GM19467 (cell line): ENCODE data around the gene TUT4.

Source experiments
- ATAC-seq: cut with Tn5 transposase; IDR thresholded peaks from one replicate; pipeline ENCODE4 v1.9.1; 2021; ENCODE audit warnings: mild to moderate bottlenecking, moderate library complexity; ENCODE audit not compliant: unreplicated experiment

TUT4 gene

GRCh38 chr1:52576074-52576473 lies 23.2 kb upstream of the TUT4 start:
- ATAC-seq = no peak

- no peak for ATAC-seq
These were observed 21.7 kb upstream of the TUT4 start for GRCh38 chr1:52574594-52574993.

GRCh38 chr1:52572387-52572786 lies 19.5 kb upstream of the TUT4 start:
- no peak for ATAC-seq

- no peak for ATAC-seq
These were observed 18.9 kb upstream of the TUT4 start for GRCh38 chr1:52571783-52572182.

GRCh38 chr1:52569449-52570210 lies 16.7 kb upstream of the TUT4 start:
- no peak for ATAC-seq

GRCh38 chr1:52567943-52568342 lies 15.1 kb upstream of the TUT4 start:
- ATAC-seq = no peak

GRCh38 chr1:52562766-52563165 lies 9.9 kb upstream of the TUT4 start:
- ATAC-seq = no peak

GRCh38 chr1:52559875-52560274 lies 7.0 kb upstream of the TUT4 start:
- no peak for ATAC-seq

- no peak for ATAC-seq
These were observed 6.0 kb upstream of the TUT4 start for GRCh38 chr1:52558941-52559340.

GRCh38 chr1:52556641-52557360 lies 3.9 kb upstream of the TUT4 start:
- ATAC-seq = no peak

GRCh38 chr1:52554756-52555155 lies 1.9 kb upstream of the TUT4 start:
- ATAC-seq = no peak

- no peak for ATAC-seq
These were observed 1.4 kb upstream of the TUT4 start for GRCh38 chr1:52554267-52554640.

GRCh38 chr1:52553362-52554266 lies 722 bp upstream of the TUT4 start:
- peak; percentile 50 for ATAC-seq

GRCh38 chr1:52552236-52552504 lies 722 bp downstream of the TUT4 start:
- ATAC-seq = no peak

GRCh38 chr1:52551507-52552235 lies 1.2 kb downstream of the TUT4 start:
- ATAC-seq = no peak

GRCh38 chr1:52550447-52550846 lies 2.4 kb downstream of the TUT4 start:
- no peak for ATAC-seq

GRCh38 chr1:52549267-52549666 lies 3.6 kb downstream of the TUT4 start:
- no peak for ATAC-seq

- no peak for ATAC-seq
These were observed 6.0 kb downstream of the TUT4 start for GRCh38 chr1:52546852-52547251.

GRCh38 chr1:52544665-52545525 lies 8.0 kb downstream of the TUT4 start:
- ATAC-seq = no peak

- ATAC-seq = no peak
These were observed 10.7 kb downstream of the TUT4 start for GRCh38 chr1:52542085-52542688.
